H1 (cell line): ENCODE data around the gene BCAR1. TPM values are rescaled to one million over a fixed set of nuclear protein-coding genes. Genes with fewer than 3 reads are reported as not detected.
"Not testable (repeated sequence)": the region's sequence is repeated elsewhere in the genome, so short reads cannot be mapped to it uniquely, and the experiment has no call there.

ENCODE experiments used
- CTCF ChIA-PET: fragments of 300-600 bp; sonication (Branson Sonifier 250); formaldehyde crosslinking; loops from one replicate; lab custom pipeline; 2021; ENCODE audit not compliant: partially characterized antibody; lab: Charles Lee
- POLR2A ChIA-PET: fragments of 300-600 bp; sonication (Branson Sonifier 250); formaldehyde crosslinking; loops from one replicate; lab custom pipeline; 2021; ENCODE audit warnings: inconsistent platforms; ENCODE audit not compliant: partially characterized antibody; lab: Charles Lee
- DNase-seq, 2 experiments: peaks; one replicate each; pipeline versions ENCODE4 v3.0.0 to v3.0.0-alpha.2; 2010 to 2022; ENCODE audit warnings: low spot score in 2 of 2, low read depth in 1 of 2, mixed read lengths in 1 of 2
- FAIRE-seq: peaks from 2 replicates; lab custom pipeline; 2011; peaks lifted over from hg19 to GRCh38; lab: Jason Lieb, UNC
- H2AFZ ChIP-seq: 2 replicates; pipeline ENCODE4 v1.8.1; 2012; ENCODE audit warnings: low read length, inconsistent platforms
- H2AK5ac ChIP-seq: 2 replicates; pipeline ENCODE4 v1.6.1; 2013; ENCODE audit warnings: low read depth, low read length
- H2BK120ac ChIP-seq: replicated peaks from 2 replicates; pipeline ENCODE3; 2013; ENCODE audit warnings: low read depth, low read length, inconsistent platforms
- H2BK12ac ChIP-seq: 2 replicates; pipeline ENCODE4 v1.6.1; 2013; ENCODE audit warnings: low read depth, low read length
- H2BK15ac ChIP-seq: 2 replicates; pipeline ENCODE4 v1.6.1; 2013; ENCODE audit warnings: low read length
- H2BK20ac ChIP-seq: 2 replicates; pipeline ENCODE4 v1.6.1; 2013; ENCODE audit warnings: low read length
- H2BK5ac ChIP-seq: 2 replicates; pipeline ENCODE4 v1.6.1; 2013; ENCODE audit warnings: low read depth, low read length
- H3K14ac ChIP-seq: 2 replicates; pipeline ENCODE4 v1.6.1; 2013; ENCODE audit warnings: inconsistent platforms; ENCODE audit not compliant: insufficient read length
- H3K18ac ChIP-seq: 2 replicates; pipeline ENCODE4 v1.6.1; 2013; ENCODE audit warnings: low read length; ENCODE audit errors: extremely low read depth
- H3K23ac ChIP-seq: 2 replicates; pipeline ENCODE4 v1.6.1; 2013; ENCODE audit warnings: inconsistent platforms; ENCODE audit not compliant: insufficient read length
- H3K23me2 ChIP-seq: 2 replicates; pipeline ENCODE4 v1.6.1; 2013; ENCODE audit warnings: low read depth, low read length
- H3K27ac ChIP-seq: 2 replicates; pipeline ENCODE4 v1.6.1; 2011; ENCODE audit warnings: low read depth, low read length, inconsistent platforms
- H3K27me3 ChIP-seq, 4 experiments: replicated peaks in 1 of 4; 1 replicate in 1 of 4; 2 replicates in 3 of 4; pipeline versions ENCODE4 v1.6.1 to v1.8.1; 2011 to 2013; ENCODE audit warnings: low read length in 3 of 4, mild to moderate bottlenecking in 3 of 4, inconsistent platforms in 2 of 4, mixed read lengths in 2 of 4, moderate library complexity in 1 of 4; ENCODE audit not compliant: control insufficient read depth in 3 of 4, insufficient read depth in 3 of 4; ENCODE audit errors: extremely low read depth in 1 of 4
- H3K36me3 ChIP-seq, 4 experiments: 2 replicates each; pipeline versions ENCODE4 v1.6.1 to v1.8.1; 2011 to 2013; ENCODE audit warnings: mild to moderate bottlenecking in 4 of 4, low read length in 3 of 4, moderate library complexity in 2 of 4, control low read depth in 1 of 4, inconsistent platforms in 1 of 4; ENCODE audit not compliant: insufficient read depth in 4 of 4, control insufficient read depth in 2 of 4
- H3K4ac ChIP-seq: replicated peaks from 2 replicates; pipeline ENCODE3; 2013; ENCODE audit warnings: low read length, low read depth, mixed read lengths, inconsistent platforms; ENCODE audit not compliant: insufficient read length
- H3K4me1 ChIP-seq, 4 experiments: replicated peaks in 1 of 4; 1 replicate in 1 of 4; 2 replicates in 3 of 4; pipeline versions ENCODE4 v1.6.1 to v1.8.1; 2011 to 2013; ENCODE audit warnings: low read length in 3 of 4, inconsistent platforms in 2 of 4, mixed read lengths in 1 of 4; ENCODE audit not compliant: insufficient read depth in 4 of 4, control insufficient read depth in 3 of 4
- H3K4me2 ChIP-seq, 2 experiments: 2 replicates each; pipeline versions ENCODE4 v1.6.1 to v1.8.1; 2011 to 2013; ENCODE audit warnings: low read depth in 2 of 2, low read length in 2 of 2, control low read depth in 1 of 2, inconsistent platforms in 1 of 2, mild to moderate bottlenecking in 1 of 2; ENCODE audit not compliant: insufficient read depth in 1 of 2
- H3K4me3 ChIP-seq, 4 experiments: fragments of 200-600, 300-600 bp in 1 of 4; sonication (generic), shearing (Covaris generic), sonication (Bioruptor Twin) in 1 of 4; 2 replicates each; pipeline versions ENCODE4 v1.5.1 to v1.8.1; 2011 to 2016; ENCODE audit warnings: low read length in 4 of 4, low read depth in 3 of 4, control low read depth in 2 of 4, inconsistent platforms in 2 of 4, mild to moderate bottlenecking in 2 of 4, mixed read lengths in 1 of 4, moderate library complexity in 1 of 4; ENCODE audit not compliant: insufficient read depth in 2 of 4; ENCODE audit errors: extremely low read depth in 1 of 4
- H3K56ac ChIP-seq: replicated peaks from 2 replicates; pipeline ENCODE3; 2013; ENCODE audit warnings: low read depth, mild to moderate bottlenecking, mixed read lengths, low read length, inconsistent platforms; ENCODE audit not compliant: insufficient read length
- H3K79me1 ChIP-seq: 2 replicates; pipeline ENCODE4 v1.6.1; 2013; ENCODE audit warnings: low read depth, low read length, control low read depth
- H3K79me2 ChIP-seq, 2 experiments: 2 replicates each; pipeline versions ENCODE4 v1.6.1 to v1.8.1; 2012 to 2013; ENCODE audit warnings: low read length in 2 of 2, mild to moderate bottlenecking in 2 of 2, inconsistent platforms in 1 of 2; ENCODE audit not compliant: insufficient read depth in 2 of 2, control insufficient read depth in 1 of 2
- H3K9ac ChIP-seq, 4 experiments: replicated peaks in 1 of 4; 1 replicate in 1 of 4; 2 replicates in 3 of 4; pipeline versions ENCODE4 v1.6.1 to v1.8.1; 2011 to 2013; ENCODE audit warnings: low read depth in 3 of 4, low read length in 3 of 4, control low read depth in 2 of 4, mild to moderate bottlenecking in 2 of 4, moderate library complexity in 2 of 4, inconsistent platforms in 1 of 4; ENCODE audit errors: extremely low read depth in 1 of 4
- H3K9me3 ChIP-seq, 2 experiments: 2 replicates each; pipeline versions ENCODE4 v1.6.1 to v1.8.1; 2012 to 2013; ENCODE audit warnings: mild to moderate bottlenecking in 2 of 2, moderate library complexity in 2 of 2, control low read depth in 1 of 2, inconsistent platforms in 1 of 2, low read depth in 1 of 2, low read length in 1 of 2, mixed read lengths in 1 of 2; ENCODE audit not compliant: insufficient read depth in 2 of 2
- H4K20me1 ChIP-seq, 2 experiments: replicated peaks in 1 of 2; 2 replicates each; pipeline versions ENCODE3 to v1.8.1; 2011 to 2013; ENCODE audit warnings: inconsistent platforms in 2 of 2, low read length in 2 of 2, mild to moderate bottlenecking in 1 of 2; ENCODE audit not compliant: insufficient read depth in 2 of 2, control insufficient read depth in 1 of 2
- H4K5ac ChIP-seq: 2 replicates; pipeline ENCODE4 v1.6.1; 2013; ENCODE audit warnings: low read length, low read depth, mixed read lengths, inconsistent platforms; ENCODE audit not compliant: insufficient read length
- H4K8ac ChIP-seq: 2 replicates; pipeline ENCODE4 v1.8.0; 2013; ENCODE audit warnings: mild to moderate bottlenecking, moderate library complexity, low read length, inconsistent platforms; ENCODE audit not compliant: insufficient read depth; ENCODE audit errors: extremely low read depth
- H4K91ac ChIP-seq: replicated peaks from 2 replicates; pipeline ENCODE3; 2013; ENCODE audit warnings: low read length, mixed read lengths, inconsistent platforms; ENCODE audit not compliant: insufficient read length
- WGBS, 2 experiments: shearing (Covaris generic) in 1 of 2; methylation state at CpG; one replicate each; pipeline versions ENCODE4 v1.1.6 to v1.1.7; 2013 to 2015; ENCODE audit warnings: low lambda C conversion rate in 2 of 2, mixed read lengths in 2 of 2, inconsistent platforms in 1 of 2, low coverage in 1 of 2, missing lambda C conversion rate in 1 of 2; ENCODE audit not compliant: insufficient replicate concordance in 2 of 2, insufficient coverage in 1 of 2, insufficient read length in 1 of 2; ENCODE audit errors: extremely low coverage in 1 of 2, missing lambda C conversion rate in 1 of 2; 5-methylcytosine and 5-hydroxymethylcytosine counted together
- polyA plus RNA-seq, 7 experiments: library from polyadenylated mRNA; depleted of rRNA in 3 of 7; stranded (reverse) in 5 of 7; unstranded in 2 of 7; fragments of >200 nt in 5 of 7; fragments of 200-250 nt in 2 of 7; gene quantifications; 1 replicate in 5 of 7; 2 replicates in 1 of 7; 4 replicates in 1 of 7; pipeline versions ENCODE4 v1.2.1 to v1.2.3, GENCODE V29; 2011 to 2013; ENCODE audit warnings: missing spikeins in 2 of 7, mixed read lengths in 2 of 7
- total RNA-seq: library from RNA; stranded (reverse); fragmentation: NEBNext Ultra II Directional; extraction: Animal tissue kit (Norgen Biotek cat#: 25700); gene quantifications from 2 replicates; pipeline ENCODE4 v1.2.1, GENCODE V29; 2021

BCAR1 gene
- total and polyA plus RNA-seq, 2 of the 8 experiments (the other 6 are each of a cell fraction or from before 2014, with no cell fraction given), result 59.8 to 105 TPM

GRCh38 chr16:75269358-75269757, 17.9 kb upstream of the BCAR1 start:
- H3K4ac ChIP-seq, H4K8ac ChIP-seq, H2AFZ ChIP-seq, H4K91ac ChIP-seq, H2BK15ac ChIP-seq, H3K4me2 ChIP-seq, H4K5ac ChIP-seq, H2BK12ac ChIP-seq, H3K9me3 ChIP-seq, H3K56ac ChIP-seq, H3K4me3 ChIP-seq, H3K9ac ChIP-seq, H4K20me1 ChIP-seq, H3K18ac ChIP-seq, H2BK120ac ChIP-seq, H3K27ac ChIP-seq, H3K27me3 ChIP-seq, CTCF ChIA-PET, H3K23ac ChIP-seq, H2AK5ac ChIP-seq, H2BK20ac ChIP-seq, H3K36me3 ChIP-seq, DNase-seq, H3K79me1 ChIP-seq, H3K14ac ChIP-seq, FAIRE-seq, H2BK5ac ChIP-seq: not testable (repeated sequence)
- H3K23me2 ChIP-seq, result peaks cover 11% of the 10 kb centered on the region; the same call in 1 of the 2 replicates
- POLR2A ChIA-PET, result interaction anchor here (1.2 to 9.2 kb wide), 2 partner anchors 16 to 24 kb away, joined by 3 to 158 read pairs; partner anchors contain the start of gene BCAR1
- peaks cover 0 to 12% of the 10 kb centered on the region in 2 experiments; a peak in 2 of 4 replicates for H3K79me2 ChIP-seq
- H3K4me1 ChIP-seq, result peaks cover 0 to 13% (median 9%) of the 10 kb centered on the region in 4 experiments; a peak in 6 of 7 replicates
- WGBS, 2 experiments, result 94% methylated on average over 9 of the region's 9 CpGs; no CpG with 5 or more reads in 1 of the 2 experiments
